Gastroesophageal sphincter (tissue), 3 donors: ENCODE results near the gene KHDRBS1.

Experiments
- EP300 ChIP-seq: sonication (generic); formaldehyde crosslinking; IDR thresholded peaks from one replicate; pipeline ENCODE4 v1.6.1; 2017; ENCODE audit warnings: antibody characterized with exemption, mild to moderate bottlenecking
- POLR2A ChIP-seq, 2 donors: fragments of 450-650 bp; IDR thresholded peaks; one replicate each; pipeline ENCODE4 v1.6.1; 2017; ENCODE audit warnings: antibody characterized with exemption in 2 of 2, mild to moderate bottlenecking in 2 of 2, moderate library complexity in 1 of 2
- TF ChIP-seq, protein P1 (sequence below), 4 experiments: fragments of 200-600 bp in 2 of 4; fragments of 450-650 bp in 2 of 4; sonication (generic) in 1 of 4; IDR thresholded peaks; one replicate each; pipeline ENCODE4 v1.5.1; 2017 to 2019; ENCODE audit warnings: antibody characterized with exemption in 4 of 4, mild to moderate bottlenecking in 2 of 4, moderate library complexity in 2 of 4

DNA sequence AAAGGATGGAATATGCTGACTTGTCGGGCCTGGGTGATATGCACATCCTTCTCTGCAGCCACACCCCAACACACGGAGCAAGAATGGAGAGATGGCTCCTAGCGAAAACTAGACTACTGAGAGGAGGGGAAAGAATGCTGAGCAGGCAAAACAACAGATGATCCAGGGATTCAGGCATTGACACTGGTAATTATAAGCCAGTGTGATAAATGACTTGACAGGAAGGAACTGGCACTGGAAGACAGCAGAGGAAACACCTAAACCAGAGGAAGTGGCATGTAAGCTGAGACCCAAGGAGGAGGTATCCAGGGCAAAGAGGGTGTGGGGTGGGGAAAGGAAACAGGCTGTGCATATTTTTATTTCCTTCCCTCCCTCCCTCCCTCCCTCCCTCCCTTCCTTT, 31.7 kb upstream of the KHDRBS1 start:
- TF ChIP-seq, protein P1, sequence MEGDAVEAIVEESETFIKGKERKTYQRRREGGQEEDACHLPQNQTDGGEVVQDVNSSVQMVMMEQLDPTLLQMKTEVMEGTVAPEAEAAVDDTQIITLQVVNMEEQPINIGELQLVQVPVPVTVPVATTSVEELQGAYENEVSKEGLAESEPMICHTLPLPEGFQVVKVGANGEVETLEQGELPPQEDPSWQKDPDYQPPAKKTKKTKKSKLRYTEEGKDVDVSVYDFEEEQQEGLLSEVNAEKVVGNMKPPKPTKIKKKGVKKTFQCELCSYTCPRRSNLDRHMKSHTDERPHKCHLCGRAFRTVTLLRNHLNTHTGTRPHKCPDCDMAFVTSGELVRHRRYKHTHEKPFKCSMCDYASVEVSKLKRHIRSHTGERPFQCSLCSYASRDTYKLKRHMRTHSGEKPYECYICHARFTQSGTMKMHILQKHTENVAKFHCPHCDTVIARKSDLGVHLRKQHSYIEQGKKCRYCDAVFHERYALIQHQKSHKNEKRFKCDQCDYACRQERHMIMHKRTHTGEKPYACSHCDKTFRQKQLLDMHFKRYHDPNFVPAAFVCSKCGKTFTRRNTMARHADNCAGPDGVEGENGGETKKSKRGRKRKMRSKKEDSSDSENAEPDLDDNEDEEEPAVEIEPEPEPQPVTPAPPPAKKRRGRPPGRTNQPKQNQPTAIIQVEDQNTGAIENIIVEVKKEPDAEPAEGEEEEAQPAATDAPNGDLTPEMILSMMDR (IDR thresholded peaks at IDR 0.05), result no peak
- TF ChIP-seq POLR2A (IDR thresholded peaks at IDR 0.05), result no peak
- TF ChIP-seq EP300, result no peak
